ENCODE results near the gene ZNF541. TPM values are rescaled to one million over a fixed set of nuclear protein-coding genes. Genes with fewer than 3 reads are reported as not detected.

ZNF541 gene
- total and polyA plus RNA-seq, 2 donors (not counting 3 experiments of a cell fraction or from before 2014, with no cell fraction given) = 0.03 to 0.13 TPM

DNA sequence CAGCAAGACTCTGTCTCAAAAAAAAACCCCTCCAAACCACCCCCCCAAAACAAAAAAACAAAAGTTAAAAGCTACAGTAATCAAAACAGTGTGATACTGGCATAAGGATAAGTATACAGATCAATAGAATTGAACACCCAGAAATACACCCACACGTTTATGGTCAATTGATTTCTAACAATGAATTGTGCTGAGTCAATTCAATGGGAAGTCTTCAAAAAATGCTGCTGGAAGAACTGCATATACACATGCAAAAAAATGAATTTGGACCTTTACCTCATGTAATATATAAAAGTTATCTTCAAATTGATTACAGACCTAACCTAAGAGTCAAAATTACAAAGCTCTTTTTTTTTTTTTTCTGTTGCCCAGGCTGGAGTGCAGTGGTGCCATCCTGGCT is 38.3 kb downstream of the ZNF541 start:
- Histone ChIP-seq H3K9me3 (replicated peaks; ENCODE audit: control insufficient read depth, insufficient read depth, low read length) (no peaks in the 10 kb centered on the region), H3K36me3 (ENCODE audit: control insufficient read depth in 2 of 2, extremely low read depth in 1 of 2, insufficient read depth in 2 of 2, low read length in 2 of 2) (no peaks in the 10 kb centered on the region), H3K4me1 (ENCODE audit: control insufficient read depth, extremely low read depth, insufficient read depth, low read length) (no peaks in the 10 kb centered on the region), H3K27me3 (ENCODE audit: control insufficient read depth in 2 of 2, insufficient read depth in 2 of 2, low read length in 2 of 2) (peaks cover 0 to 1% of the 10 kb centered on the region in 2 experiments), H3K4me2 (ENCODE audit: insufficient read depth, low read length) (no peak overlapping the region), H3K9me1 (replicated peaks; ENCODE audit: control insufficient read depth, extremely low read depth, insufficient read depth, low read length) (no peaks in the 10 kb centered on the region), H3K79me2 (ENCODE audit: control insufficient read depth, insufficient read depth, low read length) (no peaks in the 10 kb centered on the region), H3K4me3 (replicated peaks in 1 of 3; ENCODE audit: insufficient read depth in 1 of 3, low read depth in 1 of 3, low read length in 3 of 3) (no peak overlapping the region), H4K20me1 (replicated peaks; ENCODE audit: control insufficient read depth, extremely low read depth, insufficient read depth, low read length) (no peaks in the 10 kb centered on the region), H3K9ac (replicated peaks; ENCODE audit: extremely low read depth, insufficient read depth, low read length) (no peak overlapping the region), H2AFZ (ENCODE audit: low read depth, low read length) (no peak overlapping the region), H3K27ac (ENCODE audit: insufficient read depth, low read depth, low read length) (no peak overlapping the region)
- no peak for TF ChIP-seq FOS (IDR thresholded peaks at IDR 0.05; ENCODE audit: borderline replicate concordance, insufficient read depth, low read length)
- no peak for TF ChIP-seq MYC (IDR thresholded peaks at IDR 0.05; ENCODE audit: low read depth, low read length)
- TF ChIP-seq GATA2 (IDR thresholded peaks at IDR 0.05; ENCODE audit: insufficient read depth, insufficient read length, low read depth, low read length) = no peak
- no peak for TF ChIP-seq EZH2 (IDR thresholded peaks at IDR 0.05; ENCODE audit: borderline replicate concordance, low read depth, low read length, severe bottlenecking)
- TF ChIP-seq POLR2AphosphoS5 (IDR thresholded peaks at IDR 0.05; ENCODE audit: insufficient read depth, low read depth, low read length) = no peak
- TF ChIP-seq, protein P1, sequence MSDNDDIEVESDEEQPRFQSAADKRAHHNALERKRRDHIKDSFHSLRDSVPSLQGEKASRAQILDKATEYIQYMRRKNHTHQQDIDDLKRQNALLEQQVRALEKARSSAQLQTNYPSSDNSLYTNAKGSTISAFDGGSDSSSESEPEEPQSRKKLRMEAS (IDR thresholded peaks at IDR 0.05; ENCODE audit: insufficient read depth, insufficient read length) = no peak
- intact Hi-C loops (cut with micrococcal nuclease) = no loop called here
- no TSS peak for BruUV-seq (replicated peaks)
- CTCF ChIA-PET = interaction anchor here (0.7 to 1.4 kb wide), 4 partner anchors 11 to 262 kb away, joined by 3 to 4 read pairs (median 4); no protein-coding TSS in a partner anchor
- DNase-seq (ENCODE audit: low read depth, low spot score) (no peak), FAIRE-seq (no peak)
- dilution Hi-C loops (cut with MboI; ENCODE audit: extremely low pct_ligation_motif_present, low sequenced_read_pairs) = no loop called here
- POLR2A ChIA-PET = no interaction called here

DNA sequence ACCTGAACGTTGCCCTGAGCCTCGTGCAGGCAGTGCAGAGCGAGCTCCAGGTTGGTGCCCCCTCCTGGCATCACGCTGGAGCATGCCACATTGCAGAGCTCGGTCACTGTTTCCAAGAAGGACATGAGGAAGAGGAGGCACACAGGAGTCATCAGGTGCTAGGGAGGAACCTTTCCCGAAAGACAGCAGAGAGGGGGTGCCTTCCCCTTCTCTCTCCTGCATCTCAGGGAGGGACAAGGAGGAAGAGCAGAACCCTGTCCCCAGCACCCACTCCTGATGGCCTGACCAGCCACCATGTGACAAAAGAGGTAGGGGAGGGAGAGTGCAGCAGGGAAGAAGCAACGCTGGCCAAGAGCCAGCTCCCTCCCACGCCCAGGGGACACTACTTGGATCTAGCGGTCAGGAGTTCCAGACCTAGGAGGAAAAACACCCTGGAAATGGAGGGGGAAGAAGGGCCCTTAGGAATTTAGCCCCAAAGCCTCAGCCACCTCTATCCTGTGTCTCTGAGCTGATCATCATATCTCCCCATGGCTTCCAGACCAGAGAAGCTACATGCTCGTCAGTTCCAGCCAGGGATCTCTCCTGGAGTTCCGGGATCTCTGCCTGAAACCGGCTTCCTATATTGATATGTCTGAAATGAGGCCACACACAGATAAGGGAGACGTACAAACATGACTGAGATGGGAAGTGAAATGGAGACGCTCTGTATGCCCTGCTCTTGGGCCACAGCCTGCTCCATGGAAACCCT is 41.1 kb downstream of the ZNF541 start:
- Histone ChIP-seq H3K9me1 (replicated peaks; ENCODE audit: control insufficient read depth, extremely low read depth, insufficient read depth, low read length) (no peaks in the 10 kb centered on the region), H3K36me3 (ENCODE audit: control insufficient read depth in 2 of 2, extremely low read depth in 1 of 2, insufficient read depth in 2 of 2, low read length in 2 of 2) (no peaks in the 10 kb centered on the region), H2AFZ (ENCODE audit: low read depth, low read length) (no peak overlapping the region), H3K27ac (ENCODE audit: insufficient read depth, low read depth, low read length) (no peak overlapping the region), H3K9me3 (replicated peaks; ENCODE audit: control insufficient read depth, insufficient read depth, low read length) (no peaks in the 10 kb centered on the region), H3K4me3 (replicated peaks in 1 of 3; ENCODE audit: insufficient read depth in 1 of 3, low read depth in 1 of 3, low read length in 3 of 3) (no peak overlapping the region), H3K9ac (replicated peaks; ENCODE audit: extremely low read depth, insufficient read depth, low read length) (no peak overlapping the region), H3K4me2 (ENCODE audit: insufficient read depth, low read length) (no peak overlapping the region), H4K20me1 (replicated peaks; ENCODE audit: control insufficient read depth, extremely low read depth, insufficient read depth, low read length) (no peaks in the 10 kb centered on the region), H3K79me2 (ENCODE audit: control insufficient read depth, insufficient read depth, low read length) (no peaks in the 10 kb centered on the region), H3K27me3 (ENCODE audit: control insufficient read depth in 2 of 2, insufficient read depth in 2 of 2, low read length in 2 of 2) (no peaks in the 10 kb centered on the region), H3K4me1 (ENCODE audit: control insufficient read depth, extremely low read depth, insufficient read depth, low read length) (no peaks in the 10 kb centered on the region)
- TF ChIP-seq, protein P2, sequence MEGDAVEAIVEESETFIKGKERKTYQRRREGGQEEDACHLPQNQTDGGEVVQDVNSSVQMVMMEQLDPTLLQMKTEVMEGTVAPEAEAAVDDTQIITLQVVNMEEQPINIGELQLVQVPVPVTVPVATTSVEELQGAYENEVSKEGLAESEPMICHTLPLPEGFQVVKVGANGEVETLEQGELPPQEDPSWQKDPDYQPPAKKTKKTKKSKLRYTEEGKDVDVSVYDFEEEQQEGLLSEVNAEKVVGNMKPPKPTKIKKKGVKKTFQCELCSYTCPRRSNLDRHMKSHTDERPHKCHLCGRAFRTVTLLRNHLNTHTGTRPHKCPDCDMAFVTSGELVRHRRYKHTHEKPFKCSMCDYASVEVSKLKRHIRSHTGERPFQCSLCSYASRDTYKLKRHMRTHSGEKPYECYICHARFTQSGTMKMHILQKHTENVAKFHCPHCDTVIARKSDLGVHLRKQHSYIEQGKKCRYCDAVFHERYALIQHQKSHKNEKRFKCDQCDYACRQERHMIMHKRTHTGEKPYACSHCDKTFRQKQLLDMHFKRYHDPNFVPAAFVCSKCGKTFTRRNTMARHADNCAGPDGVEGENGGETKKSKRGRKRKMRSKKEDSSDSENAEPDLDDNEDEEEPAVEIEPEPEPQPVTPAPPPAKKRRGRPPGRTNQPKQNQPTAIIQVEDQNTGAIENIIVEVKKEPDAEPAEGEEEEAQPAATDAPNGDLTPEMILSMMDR (IDR thresholded peaks at IDR 0.05; ENCODE audit: extremely low read depth in 1 of 2, insufficient read depth in 1 of 2, low read depth in 1 of 2, low read length in 2 of 2) = no peak
- TF ChIP-seq POLR2A (IDR thresholded peaks at IDR 0.05; ENCODE audit: low read depth, low read length) (no peak), GATA2 (IDR thresholded peaks at IDR 0.05; ENCODE audit: insufficient read depth, insufficient read length, low read depth, low read length) (no peak), POLR2AphosphoS5 (IDR thresholded peaks at IDR 0.05; ENCODE audit: insufficient read depth, low read depth, low read length) (no peak), MYC (IDR thresholded peaks at IDR 0.05; ENCODE audit: low read depth, low read length) (no peak), EZH2 (IDR thresholded peaks at IDR 0.05; ENCODE audit: borderline replicate concordance, low read depth, low read length, severe bottlenecking) (no peak), FOS (IDR thresholded peaks at IDR 0.05; ENCODE audit: borderline replicate concordance, insufficient read depth, low read length) (no peak), JUN (IDR thresholded peaks at IDR 0.05; ENCODE audit: borderline replicate concordance, insufficient read depth, insufficient read length, low read depth) (no peak)
- TF ChIP-seq, protein P1 (IDR thresholded peaks at IDR 0.05; ENCODE audit: insufficient read depth, insufficient read length) = no peak
- BruUV-seq (replicated peaks) = no TSS peak
- intact Hi-C loops (cut with micrococcal nuclease) (no loop called here), dilution Hi-C loops (cut with MboI; ENCODE audit: extremely low pct_ligation_motif_present, low sequenced_read_pairs) (no loop called here)
- FAIRE-seq (no peak), DNase-seq (ENCODE audit: low read depth, low spot score) (no peak)
- ChIA-PET CTCF (interaction anchor here (1.3 kb wide), 1 partner anchor 16 kb away, joined by 3 read pairs; no protein-coding TSS in a partner anchor), POLR2A (no interaction called here)
